ENCODE results near the gene FNDC10. TPM values are rescaled to one million over a fixed set of nuclear protein-coding genes. Genes with fewer than 3 reads are reported as not detected.

The FNDC10 gene
- total RNA-seq, 2 experiments from 2014 or later = 1.5 to 1.6 TPM

DNA sequence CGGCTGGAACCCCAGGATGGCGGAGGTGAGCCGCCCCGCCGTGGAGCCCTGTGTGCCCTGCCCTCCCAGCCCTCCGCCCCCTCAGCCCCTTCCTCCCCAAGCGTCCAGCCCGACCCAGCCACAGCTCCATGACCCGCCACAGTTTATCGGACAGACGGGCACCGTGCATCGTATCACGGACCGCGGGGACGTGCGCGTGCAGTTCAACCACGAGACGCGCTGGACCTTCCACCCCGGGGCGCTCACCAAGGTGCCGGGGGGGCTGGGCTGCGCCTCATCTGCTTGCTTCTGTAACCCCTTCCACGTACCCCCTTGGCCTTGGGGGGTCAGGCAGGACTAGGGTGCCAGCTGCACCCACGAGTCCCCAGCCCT lies 25.5 kb upstream of the FNDC10 start:
- H3K36me3 Mint-ChIP-seq = peaks cover 2% of the 10 kb centered on the region
- H3K9me3 Mint-ChIP-seq = no peaks in the 10 kb centered on the region
- no peak overlapping the region for H3K4me3 Mint-ChIP-seq
- H3K4me1 Mint-ChIP-seq (ENCODE audit: low read depth) = peaks cover 6% of the 10 kb centered on the region
- ChIA-PET POLR2A (no interaction called here), CTCF (no interaction called here)
- no peak overlapping the region for H3K27ac Mint-ChIP-seq
- H3K27me3 Mint-ChIP-seq = peaks cover 2% of the 10 kb centered on the region
- intact Hi-C loops (cut with micrococcal nuclease) = no loop called here
- DNase-seq = no peak

GRCh38 chr1:1624443-1625403 lies 24.8 kb upstream of the FNDC10 start:
- H3K9me3 Mint-ChIP-seq = no peaks in the 10 kb centered on the region
- intact Hi-C loops (cut with micrococcal nuclease) = no loop called here
- POLR2A ChIA-PET = no interaction called here
- peaks cover under 1% of the 10 kb centered on the region for H3K4me1 Mint-ChIP-seq (ENCODE audit: low read depth)
- no peak for DNase-seq
- H3K27ac Mint-ChIP-seq = no peak overlapping the region
- H3K36me3 Mint-ChIP-seq = no peaks in the 10 kb centered on the region
- CTCF ChIA-PET = no interaction called here
- H3K27me3 Mint-ChIP-seq = no peaks in the 10 kb centered on the region
- H3K4me3 Mint-ChIP-seq = no peak overlapping the region

DNA sequence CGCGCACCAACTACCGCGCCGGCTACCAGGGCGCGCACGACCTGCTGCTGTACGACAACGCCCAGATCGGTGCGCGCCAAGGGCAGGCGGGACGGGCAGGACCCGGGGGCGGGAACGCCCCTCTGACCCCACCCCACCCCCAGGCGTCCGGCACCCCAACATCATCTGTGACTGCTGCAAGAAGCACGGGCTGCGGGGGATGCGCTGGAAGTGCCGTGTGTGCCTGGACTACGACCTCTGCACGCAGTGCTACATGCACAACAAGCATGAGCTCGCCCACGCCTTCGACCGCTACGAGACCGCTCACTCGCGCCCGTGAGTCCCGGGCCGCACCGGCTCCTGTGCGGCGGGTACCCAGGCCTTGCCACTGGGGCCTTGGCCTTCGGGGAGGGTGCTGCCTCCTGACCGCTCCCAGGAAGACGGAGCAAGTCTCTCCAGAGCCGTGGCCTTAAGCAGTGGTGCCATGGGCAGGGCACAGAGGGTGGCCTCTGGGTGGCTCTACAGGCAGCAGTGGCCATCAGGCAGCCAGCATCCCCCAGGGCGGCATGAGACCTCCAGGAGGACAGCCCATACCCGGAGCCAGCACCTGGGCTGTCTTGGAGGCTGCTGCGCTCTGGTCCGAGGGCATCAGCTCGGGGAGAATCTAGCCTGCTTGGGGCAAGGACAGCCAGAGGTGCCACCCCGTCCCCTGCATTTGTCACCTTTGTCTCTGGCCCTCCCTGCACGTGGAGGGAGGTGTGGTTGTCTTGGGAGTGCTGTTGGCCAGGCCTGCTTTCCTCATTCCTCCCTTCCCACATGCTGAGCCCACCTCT lies 23.9 kb upstream of the FNDC10 start:
- ChIA-PET CTCF (no interaction called here), POLR2A (no interaction called here)
- DNase-seq = no peak
- intact Hi-C loops (cut with micrococcal nuclease) = no loop called here
- no peak overlapping the region for H3K4me3 Mint-ChIP-seq
- no peaks in the 10 kb centered on the region for H3K27me3 Mint-ChIP-seq
- H3K9me3 Mint-ChIP-seq = no peaks in the 10 kb centered on the region
- H3K36me3 Mint-ChIP-seq = no peaks in the 10 kb centered on the region
- no peak overlapping the region for H3K27ac Mint-ChIP-seq
- H3K4me1 Mint-ChIP-seq (ENCODE audit: low read depth) = no peaks in the 10 kb centered on the region

- H3K9me3 Mint-ChIP-seq = no peaks in the 10 kb centered on the region
- no peak for DNase-seq
- intact Hi-C loops (cut with micrococcal nuclease) = no loop called here
- no peaks in the 10 kb centered on the region for H3K36me3 Mint-ChIP-seq
- no peaks in the 10 kb centered on the region for H3K4me1 Mint-ChIP-seq (ENCODE audit: low read depth)
- no peak overlapping the region for H3K27ac Mint-ChIP-seq
- CTCF ChIA-PET = no interaction called here
- no peaks in the 10 kb centered on the region for H3K27me3 Mint-ChIP-seq
- H3K4me3 Mint-ChIP-seq = no peak overlapping the region
- POLR2A ChIA-PET = no interaction called here
Observed at GRCh38 chr1:1623181-1623630, 23.3 kb upstream of the FNDC10 start.

GRCh38 chr1:1622788-1623094 lies 22.8 kb upstream of the FNDC10 start:
- Mint-ChIP-seq H3K36me3 (no peaks in the 10 kb centered on the region), H3K4me3 (no peak overlapping the region), H3K4me1 (ENCODE audit: low read depth) (no peaks in the 10 kb centered on the region), H3K9me3 (no peaks in the 10 kb centered on the region), H3K27ac (no peak overlapping the region), H3K27me3 (no peaks in the 10 kb centered on the region)
- CTCF ChIA-PET = no interaction called here
- POLR2A ChIA-PET = no interaction called here
- no peak for DNase-seq
- intact Hi-C loops (cut with micrococcal nuclease) = no loop called here

DNA sequence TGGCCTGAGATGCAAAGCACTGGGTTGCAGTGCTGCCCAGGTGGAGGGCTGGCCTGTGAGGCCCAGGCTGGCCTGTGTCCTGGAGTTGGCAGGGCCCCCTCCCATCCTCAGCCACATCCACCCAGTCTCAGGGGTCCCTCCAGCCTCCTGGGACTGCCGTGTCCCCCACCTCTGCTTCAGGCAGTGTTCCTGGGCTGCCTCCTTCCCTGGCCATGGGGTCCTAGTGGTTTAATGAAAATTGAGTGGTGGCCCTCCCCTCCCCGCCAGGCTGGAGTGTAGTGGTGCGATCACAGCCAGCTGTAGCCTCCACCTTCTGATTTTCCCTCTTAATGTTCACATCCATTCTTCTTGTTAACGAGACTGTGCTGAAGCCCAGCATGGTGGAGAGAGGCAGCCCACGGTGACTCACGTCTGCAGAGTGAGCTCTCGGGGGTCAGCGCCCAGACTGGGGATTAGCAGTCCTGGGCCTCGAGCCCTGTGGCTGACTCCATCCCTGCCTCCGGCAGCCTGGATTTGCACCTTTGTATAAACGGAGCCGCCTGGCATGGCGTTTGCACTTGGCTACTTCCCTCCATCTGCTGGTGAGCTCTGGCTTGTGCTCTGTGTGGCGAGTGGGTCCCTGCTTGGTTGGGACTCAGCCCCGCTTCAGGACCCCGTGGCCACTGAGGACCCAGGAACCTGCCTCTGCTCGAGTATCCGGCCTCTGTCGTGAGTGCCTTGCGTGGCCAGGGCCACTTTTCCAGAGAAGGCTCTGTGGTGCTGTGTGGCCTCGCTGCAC lies 22.3 kb upstream of the FNDC10 start:
- Mint-ChIP-seq H3K4me1 (ENCODE audit: low read depth) (peaks cover 2% of the 10 kb centered on the region), H3K27me3 (no peaks in the 10 kb centered on the region), H3K9me3 (no peaks in the 10 kb centered on the region), H3K36me3 (no peaks in the 10 kb centered on the region), H3K27ac (no peak overlapping the region), H3K4me3 (no peak overlapping the region)
- CTCF ChIA-PET = no interaction called here
- no peak for DNase-seq
- POLR2A ChIA-PET = no interaction called here
- intact Hi-C loops (cut with micrococcal nuclease) = no loop called here

DNA sequence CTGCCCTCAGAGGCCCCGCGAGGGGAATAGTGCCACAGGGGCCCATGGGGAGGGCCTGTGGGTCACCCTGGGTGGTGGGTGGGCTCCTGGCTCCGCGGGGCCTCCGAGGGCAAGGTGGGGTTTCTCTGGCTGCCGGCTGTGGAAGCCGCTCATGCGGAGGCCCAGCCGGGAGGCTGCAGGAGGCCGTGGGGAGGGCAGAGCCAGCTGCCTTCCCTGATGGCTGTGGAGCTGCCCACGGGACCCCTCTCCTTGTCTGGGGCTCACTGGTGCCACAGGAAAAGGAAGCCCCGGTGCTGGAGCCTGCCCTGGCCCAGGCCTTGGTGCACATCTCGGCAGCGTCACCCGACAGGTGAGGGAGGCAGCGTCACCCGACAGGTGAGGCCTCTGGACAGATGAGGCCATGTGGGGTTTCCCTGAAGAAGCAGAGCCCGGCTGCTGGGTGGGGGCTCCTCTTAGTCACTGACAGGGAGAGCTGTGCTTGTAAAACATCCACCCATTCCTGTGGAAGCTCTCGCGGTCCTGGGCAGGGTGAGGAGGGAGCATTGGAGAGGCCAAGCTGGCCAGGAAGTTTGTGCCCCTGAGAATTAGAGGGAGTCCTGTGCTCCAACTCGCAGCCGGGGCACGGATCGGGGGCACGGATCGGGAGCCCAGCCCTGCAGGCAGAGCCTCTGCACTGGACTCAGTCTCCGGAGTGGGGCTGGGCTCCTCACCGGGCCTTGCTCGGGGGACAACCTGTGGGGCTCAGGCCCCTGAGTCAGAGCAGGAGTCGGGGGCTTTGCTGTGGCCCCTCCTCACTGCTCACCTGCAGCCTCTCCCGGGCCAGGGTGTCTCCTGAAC lies 21.5 kb upstream of the FNDC10 start:
- POLR2A ChIA-PET = no interaction called here
- no peaks in the 10 kb centered on the region for H3K9me3 Mint-ChIP-seq
- H3K36me3 Mint-ChIP-seq = no peaks in the 10 kb centered on the region
- H3K4me3 Mint-ChIP-seq = no peak overlapping the region
- CTCF ChIA-PET = no interaction called here
- DNase-seq = no peak
- intact Hi-C loops (cut with micrococcal nuclease) = no loop called here
- H3K27ac Mint-ChIP-seq = no peak overlapping the region
- H3K27me3 Mint-ChIP-seq = no peaks in the 10 kb centered on the region
- H3K4me1 Mint-ChIP-seq (ENCODE audit: low read depth) = peaks cover 6% of the 10 kb centered on the region

DNA sequence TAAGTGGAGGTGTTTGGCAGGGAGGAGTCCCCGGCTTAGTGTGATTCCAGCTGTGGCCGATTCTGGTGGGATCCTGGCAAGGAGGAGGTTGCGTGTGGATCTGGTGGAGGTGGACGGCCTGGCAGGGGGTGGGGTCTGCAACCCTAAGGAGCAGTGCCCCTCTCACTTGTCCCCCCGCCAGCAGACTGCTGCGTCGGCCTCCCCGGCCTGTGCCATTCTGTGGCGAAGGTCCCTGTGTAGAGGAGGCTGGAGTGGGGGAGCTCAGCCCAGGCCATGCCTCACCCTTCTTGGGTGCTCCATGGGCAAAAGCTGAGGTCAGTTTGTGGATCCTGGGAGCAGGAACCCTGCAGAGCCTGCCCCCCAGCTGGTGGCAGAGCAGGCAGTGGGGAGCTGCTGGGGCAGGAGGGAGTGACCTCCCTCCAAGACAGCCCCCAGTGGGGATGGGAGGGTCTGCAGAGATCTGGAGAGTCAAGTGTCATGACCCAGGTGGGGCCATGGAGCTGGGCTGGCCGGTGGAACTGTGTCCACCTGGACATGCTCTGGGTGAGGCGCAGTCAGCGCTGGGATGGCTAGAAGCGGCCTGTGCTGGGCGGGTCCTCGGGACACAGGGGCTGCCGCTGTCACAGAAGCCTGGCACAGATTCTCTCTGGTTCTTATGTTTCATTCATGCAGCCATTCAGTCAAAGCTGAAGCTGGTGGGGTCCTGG lies 20.7 kb upstream of the FNDC10 start:
- H3K36me3 Mint-ChIP-seq = no peaks in the 10 kb centered on the region
- no peak overlapping the region for H3K27ac Mint-ChIP-seq
- intact Hi-C loops (cut with micrococcal nuclease) = no loop called here
- DNase-seq = no peak
- H3K4me1 Mint-ChIP-seq (ENCODE audit: low read depth) = peaks cover 6% of the 10 kb centered on the region
- ChIA-PET CTCF (no interaction called here), POLR2A (interaction anchor here (0.8 kb wide), 1 partner anchor 10 kb away, joined by 3 read pairs; no protein-coding TSS in a partner anchor)
- no peak overlapping the region for H3K4me3 Mint-ChIP-seq
- no peaks in the 10 kb centered on the region for H3K9me3 Mint-ChIP-seq
- no peaks in the 10 kb centered on the region for H3K27me3 Mint-ChIP-seq

DNA sequence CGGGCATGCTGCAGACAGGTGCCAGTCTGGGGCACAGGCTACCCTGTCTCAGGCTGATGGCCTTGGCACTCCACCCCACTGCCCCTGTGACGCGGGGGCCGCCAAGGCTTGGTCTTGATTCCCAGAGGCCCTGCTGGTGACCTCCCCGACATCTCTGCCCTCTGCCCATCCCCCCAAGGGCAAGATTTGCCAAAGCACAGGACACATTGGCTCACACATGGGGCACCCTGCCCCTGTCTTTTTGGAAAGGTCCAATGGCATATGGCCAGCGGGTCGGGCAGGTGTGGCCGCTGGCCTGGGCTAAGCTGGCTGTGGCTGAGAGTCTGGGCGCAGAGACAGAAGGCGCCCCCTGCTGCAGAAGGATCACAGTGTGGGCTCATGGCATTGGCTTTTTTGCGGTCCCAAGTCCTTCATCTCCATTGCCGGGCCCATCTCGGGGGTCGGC lies 20.0 kb upstream of the FNDC10 start:
- peaks cover 6% of the 10 kb centered on the region for H3K4me1 Mint-ChIP-seq (ENCODE audit: low read depth)
- no peak overlapping the region for H3K27ac Mint-ChIP-seq
- no peaks in the 10 kb centered on the region for H3K36me3 Mint-ChIP-seq
- intact Hi-C loops (cut with micrococcal nuclease) = no loop called here
- H3K27me3 Mint-ChIP-seq = no peaks in the 10 kb centered on the region
- no peak for DNase-seq
- H3K9me3 Mint-ChIP-seq = no peaks in the 10 kb centered on the region
- ChIA-PET CTCF (interaction anchor here (0.6 to 1.2 kb wide), 2 partner anchors 33 to 248 kb away, joined by 3 read pairs; no protein-coding TSS in a partner anchor), POLR2A (interaction anchor here (0.8 kb wide), 1 partner anchor 11 kb away, joined by 3 read pairs; no protein-coding TSS in a partner anchor)
- no peak overlapping the region for H3K4me3 Mint-ChIP-seq

DNA sequence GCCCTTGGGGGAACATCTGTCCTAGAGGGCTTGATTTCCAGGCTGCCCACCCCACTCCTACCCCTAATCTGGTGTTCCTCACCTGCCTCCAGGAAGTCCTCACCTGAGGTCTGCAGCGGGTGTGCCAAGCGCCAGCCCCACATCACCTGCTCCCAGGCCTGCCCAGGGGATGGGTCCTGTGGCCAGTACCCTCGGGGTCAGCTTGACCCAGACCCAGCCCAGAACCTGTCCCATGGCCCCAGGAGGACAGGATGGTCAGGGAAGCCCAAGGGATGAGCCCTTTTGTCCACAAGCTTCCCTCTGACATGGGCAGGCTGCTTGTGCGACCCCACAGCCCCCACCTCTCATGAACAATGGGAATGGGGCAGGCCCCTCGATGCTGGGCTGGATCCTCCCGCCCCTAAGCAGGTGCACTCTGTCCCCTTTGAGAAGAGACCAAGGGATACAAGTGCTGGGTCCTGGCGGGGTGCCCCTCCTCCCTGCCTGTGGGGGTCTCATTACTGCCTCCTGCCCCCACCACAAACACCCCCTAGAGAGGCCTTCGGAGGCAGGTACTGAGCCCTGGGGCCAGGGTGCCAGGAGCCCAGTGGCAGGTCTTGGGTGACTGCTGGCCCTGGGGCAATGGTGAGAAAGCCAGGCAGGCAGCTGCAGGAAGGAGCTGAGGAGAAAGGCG lies 18.6 kb upstream of the FNDC10 start:
- intact Hi-C loops (cut with micrococcal nuclease) = no loop called here
- Mint-ChIP-seq H3K36me3 (peaks cover 6% of the 10 kb centered on the region), H3K9me3 (no peaks in the 10 kb centered on the region), H3K4me1 (ENCODE audit: low read depth) (peaks cover 18% of the 10 kb centered on the region), H3K27me3 (no peaks in the 10 kb centered on the region), H3K4me3 (no peak overlapping the region), H3K27ac (no peak overlapping the region)
- ChIA-PET POLR2A (interaction anchor here (0.6 kb wide), 1 partner anchor 10 kb away, joined by 3 read pairs; no protein-coding TSS in a partner anchor), CTCF (no interaction called here)
- DNase-seq = no peak

GRCh38 chr1:1617925-1618324 lies 18.0 kb upstream of the FNDC10 start:
- intact Hi-C loops (cut with micrococcal nuclease) = no loop called here
- Mint-ChIP-seq H3K9me3 (no peaks in the 10 kb centered on the region), H3K4me1 (ENCODE audit: low read depth) (peaks cover 18% of the 10 kb centered on the region), H3K36me3 (peaks cover 6% of the 10 kb centered on the region), H3K27me3 (no peaks in the 10 kb centered on the region), H3K4me3 (no peak overlapping the region), H3K27ac (no peak overlapping the region)
- CTCF ChIA-PET = no interaction called here
- POLR2A ChIA-PET = interaction anchor here (0.6 kb wide), 1 partner anchor 11 kb away, joined by 3 read pairs; no protein-coding TSS in a partner anchor
- no peak for DNase-seq
